Dorsolateral prefrontal cortex (tissue), 118 donors: ENCODE results near the gene RBM14. TPM values are rescaled to one million over a fixed set of nuclear protein-coding genes. Genes with fewer than 3 reads are reported as not detected.

ENCODE experiments used
- total RNA-seq, 120 experiments: library from RNA; stranded (reverse); gene quantifications; one replicate each; pipeline versions ENCODE4 v1.2.3 to v1.2.4, GENCODE V29; 2022

The RBM14 gene
- total RNA-seq, 120 experiments from 2014 or later: 62.9 to 242 (median 100) TPM

Other genes with a start within 250 kb of the RBM14 start
- gene SLC29A2, start 244.9 kb upstream of the RBM14 start, total RNA-seq: 10 to 100 TPM in 35 of 120 experiments, 1 to 10 TPM in 85; 5.3 to 16.6 (median 9.0) TPM
- 100 to 1,000 TPM in 3 of 120 experiments, 10 to 100 TPM in 2, 1 to 10 TPM in 23, under 1 TPM in 49, not detected in 43; 0.13 to 188 (median 0.67) TPM for gene NPAS4, start 195.6 kb upstream of the RBM14 start, total RNA-seq
- 10 to 100 TPM; 10.0 to 26.4 (median 18.3) TPM for gene MRPL11, start 177.8 kb upstream of the RBM14 start, total RNA-seq
- 10 to 100 TPM; 33.1 to 92.5 (median 61.0) TPM for gene PELI3, start 149.7 kb upstream of the RBM14 start, total RNA-seq
- 10 to 100 TPM; 12.1 to 40.9 (median 22.3) TPM for gene DPP3, start 136.2 kb upstream of the RBM14 start, total RNA-seq
- gene BBS1, start 106.0 kb upstream of the RBM14 start, total RNA-seq: 100 to 1,000 TPM in 39 of 120 experiments, 10 to 100 TPM in 81; 53.4 to 137 (median 93.2) TPM
- gene ZDHHC24, start 70.6 kb upstream of the RBM14 start, total RNA-seq: 10 to 100 TPM in 118 of 120 experiments, 1 to 10 TPM in 2; 9.6 to 20.9 (median 14.9) TPM
- gene ACTN3, start 69.7 kb upstream of the RBM14 start, total RNA-seq: 1 to 10 TPM in 1 of 120 experiments, under 1 TPM in 29, not detected in 90; 0.13 to 1.1 (median 0.26) TPM
- gene CTSF, start 48.0 kb upstream of the RBM14 start, total RNA-seq: 100 to 1,000 TPM; 112 to 186 (median 141) TPM
- gene CCDC87, start 23.6 kb upstream of the RBM14 start, total RNA-seq: 1 to 10 TPM in 85 of 120 experiments, under 1 TPM in 35; 0.26 to 2.4 (median 1.2) TPM
- gene CCS, start 23.4 kb upstream of the RBM14 start, total RNA-seq: 10 to 100 TPM; 27.0 to 66.5 (median 43.1) TPM
- gene RBM4, start 22.1 kb downstream of the RBM14 start, total RNA-seq: 100 to 1,000 TPM in 73 of 120 experiments, 10 to 100 TPM in 47; 72.2 to 164 (median 105) TPM
- 10 to 100 TPM; 17.3 to 45.2 (median 30.7) TPM for gene RBM4B, start 61.3 kb downstream of the RBM14 start, total RNA-seq
- 100 to 1,000 TPM in 119 of 120 experiments, 10 to 100 TPM in 1; 79.3 to 370 (median 252) TPM for gene SPTBN2, start 112.6 kb downstream of the RBM14 start, total RNA-seq
- gene RCE1, start 226.8 kb downstream of the RBM14 start, total RNA-seq: 10 to 100 TPM in 118 of 120 experiments, 1 to 10 TPM in 2; 9.8 to 28.2 (median 16.6) TPM
- 10 to 100 TPM; 16.7 to 51.3 (median 30.2) TPM for gene LRFN4, start 240.4 kb downstream of the RBM14 start, total RNA-seq